Limb (tissue), 2 donors: ENCODE measurements around the gene TMEM117.
"Not testable (repeated sequence)": the region's sequence is repeated elsewhere in the genome, so short reads cannot be mapped to it uniquely, and the experiment has no call there.

Experiments used
- DNase-seq, 2 donors: peaks; one replicate each; pipeline ENCODE4 v3.0.0-alpha.2; 2016; ENCODE audit errors: extremely low spot score in 2 of 2

The TMEM117 gene

GRCh38 chr12:43840338-43840737 is 4.5 kb downstream of the TMEM117 start:
- DNase-seq, result no peak

DNA sequence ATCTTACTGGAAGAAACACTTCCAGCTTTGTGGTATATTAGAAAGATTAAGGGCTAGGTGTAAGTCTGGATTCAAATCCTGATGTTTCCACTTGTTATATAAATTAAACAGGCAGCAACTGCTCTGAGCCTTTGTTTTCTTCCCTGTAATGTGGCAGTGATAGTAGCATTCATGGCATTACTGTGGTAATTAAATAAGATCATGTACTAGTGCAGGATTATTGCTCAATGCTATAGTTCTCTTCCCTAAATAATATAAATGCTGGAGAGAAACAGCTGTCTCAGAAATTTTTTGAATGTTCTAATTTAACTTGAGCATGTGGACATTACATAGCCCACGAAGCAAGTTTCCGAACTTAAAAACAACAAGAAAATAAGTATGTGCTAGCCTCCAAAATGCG is 5.4 kb downstream of the TMEM117 start:
- DNase-seq, result no peak

DNA sequence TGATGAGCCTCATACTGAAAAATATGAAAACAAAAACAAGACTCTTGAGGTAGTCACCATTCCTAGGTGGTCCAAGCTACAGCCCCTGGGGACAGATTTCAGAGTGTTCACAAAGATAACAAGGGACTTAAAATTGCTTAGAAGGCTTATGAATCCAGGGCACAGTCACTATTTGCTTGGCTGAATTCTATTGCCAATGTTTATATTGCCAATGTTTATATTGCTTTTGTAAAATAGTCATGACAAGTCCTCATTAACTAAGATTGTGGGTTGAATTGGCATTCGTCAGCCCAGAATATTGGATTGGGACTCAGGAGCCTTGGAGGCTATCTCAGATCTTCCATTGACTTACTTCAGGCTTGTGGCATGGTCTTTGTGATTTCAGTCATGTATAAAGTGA is 6.4 kb downstream of the TMEM117 start:
- no peak for DNase-seq

- not testable (repeated sequence) for DNase-seq
Observed at GRCh38 chr12:43847425-43848225, 11.7 kb downstream of the TMEM117 start.

DNA sequence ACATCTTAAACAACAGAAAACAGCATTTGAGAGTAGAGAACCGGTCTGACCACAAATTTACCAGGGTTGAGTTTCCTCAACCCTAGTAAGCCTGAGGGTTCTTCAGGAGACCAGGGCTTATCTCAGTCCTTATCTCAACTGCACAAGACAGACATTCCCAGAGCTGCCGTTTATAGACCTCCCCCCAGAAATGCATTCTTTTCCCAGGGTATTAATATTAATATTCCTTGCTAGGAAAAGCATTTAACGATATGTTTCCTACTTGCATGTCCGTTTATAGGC is 12.3 kb downstream of the TMEM117 start:
- no peak for DNase-seq

DNA sequence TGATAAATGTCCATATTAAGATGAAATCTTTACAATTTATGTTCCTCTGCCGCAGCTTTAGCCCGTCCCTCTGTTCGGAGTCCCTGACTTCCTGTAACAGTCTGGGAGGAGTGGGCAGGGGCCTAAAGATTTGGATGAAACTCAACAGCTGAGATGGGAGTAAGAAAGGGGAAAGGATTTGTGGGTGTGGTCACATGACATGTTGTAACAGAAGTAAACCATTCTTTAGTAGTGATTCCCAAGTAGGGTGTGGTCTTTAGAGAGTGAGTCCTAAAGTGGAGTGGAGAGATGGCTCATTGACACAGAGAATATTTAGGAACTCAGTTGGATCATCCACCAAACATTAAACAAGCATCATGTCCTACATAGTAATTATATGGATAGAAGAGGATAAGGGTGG is 12.9 kb downstream of the TMEM117 start:
- no peak for DNase-seq

GRCh38 chr12:43852744-43853143 is 16.9 kb downstream of the TMEM117 start:
- no peak for DNase-seq

DNA sequence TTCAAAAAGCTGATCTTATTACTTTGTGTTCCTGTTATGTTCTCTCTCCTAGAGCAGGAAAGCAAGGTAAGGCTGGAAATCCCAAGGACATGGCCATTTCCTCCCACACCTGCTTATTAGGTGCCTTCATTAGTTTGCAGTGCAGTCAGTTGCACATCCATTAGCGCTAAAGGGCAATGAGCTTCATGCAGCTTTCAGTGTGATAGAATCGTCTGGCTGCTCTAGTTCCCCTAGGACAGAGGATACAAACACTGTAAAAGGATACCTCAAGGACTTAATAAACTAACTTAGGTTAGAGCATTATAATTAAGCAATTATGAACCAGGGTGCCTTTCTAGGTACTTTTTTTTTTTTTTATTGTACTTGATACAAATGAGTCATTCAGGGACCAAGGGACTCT is 21.1 kb downstream of the TMEM117 start:
- no peak for DNase-seq

GRCh38 chr12:43858096-43858495 is 22.2 kb downstream of the TMEM117 start:
- no peak for DNase-seq

- DNase-seq, result no peak
Observed at GRCh38 chr12:43858991-43859390, 23.1 kb downstream of the TMEM117 start.

- no peak for DNase-seq
Observed at GRCh38 chr12:43861015-43861839, 25.3 kb downstream of the TMEM117 start.

DNA sequence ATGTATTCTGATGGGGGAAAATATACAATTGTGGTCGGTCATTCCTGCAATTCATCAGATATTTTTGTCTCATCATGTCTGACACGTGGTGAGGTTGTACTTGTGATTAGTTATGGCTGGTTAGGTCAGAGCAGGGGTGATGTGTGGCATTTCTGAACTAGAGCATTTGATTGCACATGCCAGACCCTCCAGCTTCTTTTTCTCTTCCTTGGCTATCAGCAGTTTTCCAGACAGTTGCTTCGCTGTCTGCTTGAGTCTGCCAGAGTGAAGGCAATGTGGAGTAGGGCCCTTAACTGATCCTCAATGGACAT is 25.9 kb downstream of the TMEM117 start:
- no peak for DNase-seq

- no peak for DNase-seq
Observed at GRCh38 chr12:43863770-43864366, 28.0 kb downstream of the TMEM117 start.

GRCh38 chr12:43864557-43864956 is 28.7 kb downstream of the TMEM117 start:
- DNase-seq, result not testable (repeated sequence)

DNA sequence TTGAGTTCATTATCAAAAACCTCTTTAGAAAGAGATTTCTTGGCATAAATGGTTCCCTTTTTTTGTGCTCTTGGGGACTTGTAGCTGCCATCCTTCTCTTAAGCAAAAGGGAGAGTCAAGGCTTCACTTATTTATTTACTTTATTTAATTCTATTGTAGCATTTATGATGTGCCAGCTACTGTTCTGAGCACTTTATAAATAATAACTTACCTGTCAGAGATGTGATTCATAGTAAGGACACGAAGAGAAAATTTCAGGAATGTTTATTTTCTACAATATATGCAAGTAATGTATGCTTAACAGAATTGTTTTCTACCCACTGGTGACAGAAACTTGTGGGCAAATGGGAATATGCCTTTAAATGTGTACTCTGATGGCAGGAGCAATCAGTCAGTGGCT is 33.3 kb downstream of the TMEM117 start:
- DNase-seq, result no peak

- DNase-seq, result not testable (repeated sequence)
Observed at GRCh38 chr12:43869765-43870164, 33.9 kb downstream of the TMEM117 start.

GRCh38 chr12:43871258-43871657 is 35.4 kb downstream of the TMEM117 start:
- DNase-seq, result not testable (repeated sequence)

- DNase-seq, result no peak
Observed at GRCh38 chr12:43872396-43872795, 36.5 kb downstream of the TMEM117 start.

- DNase-seq, result no peak
Observed at GRCh38 chr12:43878050-43878449, 42.2 kb downstream of the TMEM117 start.

GRCh38 chr12:43880547-43880946 is 44.7 kb downstream of the TMEM117 start:
- no peak for DNase-seq

DNA sequence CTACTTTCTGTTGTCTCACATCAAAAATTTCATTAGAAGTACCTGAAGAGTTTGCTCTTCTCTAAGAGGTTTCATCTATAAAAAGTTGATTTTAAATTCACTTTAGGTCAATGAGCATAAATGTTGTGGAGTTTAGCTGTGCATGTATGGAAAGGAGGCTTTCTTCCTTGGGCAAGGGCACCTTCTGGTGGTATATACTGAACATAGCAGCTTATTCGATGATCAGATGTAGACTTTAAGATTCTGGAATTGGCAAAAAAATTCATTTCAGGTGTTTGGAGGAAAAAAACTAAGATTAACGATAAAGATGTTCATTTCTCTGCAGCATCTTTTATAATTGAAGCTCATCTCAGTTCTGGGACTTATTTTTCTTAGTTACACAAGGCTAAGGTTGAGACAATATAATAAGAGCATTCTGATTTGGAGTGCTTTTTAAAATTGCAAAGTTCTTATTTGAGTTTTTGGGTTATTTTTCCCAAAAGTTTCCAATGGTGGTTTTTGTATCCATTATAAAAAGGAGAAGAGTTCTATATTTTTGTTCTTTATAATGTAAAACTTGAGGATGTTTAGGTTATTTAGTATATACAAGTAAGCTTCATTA is 46.8 kb downstream of the TMEM117 start:
- DNase-seq, result peak in 1 of 2 donors; percentile 58

- no peak for DNase-seq
Observed at GRCh38 chr12:43883311-43883710, 47.4 kb downstream of the TMEM117 start.
